GM21528 (cell line): Measurements from ENCODE around the gene NRL.
"Not testable (repeated sequence)": the region's sequence is repeated elsewhere in the genome, so short reads cannot be mapped to it uniquely, and the experiment has no call there.

ENCODE experiments used
- ATAC-seq: cut with Tn5 transposase; IDR thresholded peaks from one replicate; pipeline ENCODE4 v1.9.1; 2021; ENCODE audit warnings: mild to moderate bottlenecking, moderate library complexity; ENCODE audit not compliant: unreplicated experiment, low FRiP score

NRL gene

DNA sequence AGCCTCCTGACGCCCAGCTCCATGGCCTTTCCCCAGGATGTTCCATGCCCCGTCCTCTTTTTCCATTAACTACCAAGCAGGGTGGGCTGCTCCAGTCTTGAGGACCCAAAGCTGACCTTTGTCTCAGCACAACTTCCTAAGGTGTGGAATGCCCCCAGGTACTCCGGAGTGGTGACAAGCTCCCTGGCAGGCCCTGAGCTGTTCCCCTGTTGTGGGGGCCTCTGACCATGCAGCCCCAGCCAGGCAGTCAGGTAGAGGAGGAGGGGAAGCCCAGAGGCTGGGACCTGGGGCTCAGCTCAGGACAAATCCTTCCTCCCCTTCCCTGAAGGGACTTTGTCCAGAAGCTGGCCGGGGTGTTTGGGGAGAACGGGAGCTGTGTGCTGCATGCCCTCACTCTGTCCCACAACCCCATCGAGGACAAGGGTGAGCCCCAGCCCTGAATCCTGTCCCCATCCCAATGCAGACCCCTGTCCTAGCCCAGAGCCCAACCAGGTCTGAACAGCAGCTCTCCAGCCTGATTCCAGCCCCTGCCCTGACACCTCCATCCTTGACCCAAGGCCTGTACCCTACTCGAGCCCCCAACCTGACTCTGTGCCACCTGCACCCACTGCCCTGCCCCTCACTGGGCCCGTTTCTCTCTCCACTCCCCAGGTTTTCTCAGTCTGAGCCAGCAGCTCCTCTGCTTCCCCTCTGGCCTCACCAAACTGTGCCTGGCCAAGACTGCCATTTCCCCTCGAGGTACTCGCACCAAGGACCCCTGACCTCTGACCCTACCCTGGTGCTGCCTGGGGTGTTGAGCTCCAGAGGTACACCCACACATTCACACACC, 58.6 kb downstream of the NRL start:
- ATAC-seq, result no peak

DNA sequence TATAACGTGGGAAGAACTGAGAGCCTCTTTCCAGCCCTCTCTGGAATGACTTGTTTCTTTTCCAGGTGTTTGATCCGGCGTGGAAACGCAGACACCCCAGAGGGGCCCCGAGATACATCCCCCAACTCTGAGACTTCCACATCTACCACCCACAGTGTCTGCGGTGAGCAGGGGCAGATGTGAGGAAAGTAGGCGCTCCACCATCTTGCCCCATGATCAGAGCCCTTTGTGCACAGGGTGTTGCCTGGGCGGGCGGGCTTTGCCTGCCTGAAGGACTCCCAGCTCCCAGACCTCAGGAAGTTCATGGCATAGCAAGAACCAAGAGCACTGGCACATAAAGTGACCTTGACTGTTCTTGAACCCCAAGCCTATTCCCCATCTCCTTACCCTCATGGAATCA, 60.1 kb downstream of the NRL start:
- ATAC-seq, result no peak

DNA sequence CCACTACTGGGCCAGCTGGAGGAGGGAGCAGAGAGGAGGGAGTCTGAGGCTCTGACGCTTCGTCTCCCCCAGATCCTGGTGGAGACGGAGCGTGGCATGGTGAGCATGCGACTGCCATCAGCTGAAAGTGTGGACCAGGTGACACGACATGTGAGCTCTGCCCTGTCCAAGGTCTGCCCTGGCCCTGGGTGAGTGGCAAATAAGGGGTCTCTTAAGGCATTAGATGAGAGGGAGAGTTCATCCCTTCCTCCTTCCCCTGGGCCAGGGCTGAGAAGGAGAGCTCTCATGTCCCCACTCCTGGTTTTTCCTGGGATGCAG, 60.5 kb downstream of the NRL start:
- ATAC-seq, result no peak

DNA sequence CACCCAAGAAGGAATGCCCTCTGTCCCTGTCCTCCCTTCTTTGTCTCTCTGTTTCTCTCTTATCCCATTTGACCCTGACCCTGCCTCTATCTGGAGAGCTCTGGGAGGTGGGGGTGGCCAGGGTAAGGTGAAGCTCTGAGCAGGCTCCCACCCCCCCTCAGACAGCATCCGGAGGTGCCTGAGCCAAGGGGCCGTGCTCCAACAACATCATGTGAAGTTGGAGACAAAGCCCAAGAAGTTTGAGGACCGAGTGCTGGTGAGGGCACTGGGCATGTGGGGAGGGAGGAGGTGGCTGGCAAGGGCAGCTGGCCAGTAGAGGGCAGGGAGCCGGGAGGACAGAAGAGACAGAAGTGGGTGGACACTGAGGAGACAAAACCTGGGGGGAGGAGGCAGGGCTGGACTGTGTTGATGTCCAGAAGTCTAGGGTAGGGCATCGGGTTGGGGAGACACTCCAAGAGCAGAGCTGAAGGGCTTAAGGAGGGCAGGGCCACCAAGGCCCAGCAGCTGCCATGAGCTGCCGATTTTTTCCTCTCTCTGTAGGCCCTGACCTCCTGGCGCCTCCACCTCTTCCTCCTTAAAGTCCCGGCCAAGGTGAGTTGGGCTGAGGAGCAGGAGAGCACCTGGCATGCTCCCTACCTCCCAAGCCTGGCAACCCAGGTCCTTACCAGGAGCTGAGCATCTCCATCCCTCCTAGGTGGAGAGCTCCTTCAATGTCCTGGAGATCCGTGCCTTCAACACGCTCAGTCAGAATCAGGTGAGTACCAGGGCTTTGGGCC, 61.0 kb downstream of the NRL start:
- no peak for ATAC-seq

DNA sequence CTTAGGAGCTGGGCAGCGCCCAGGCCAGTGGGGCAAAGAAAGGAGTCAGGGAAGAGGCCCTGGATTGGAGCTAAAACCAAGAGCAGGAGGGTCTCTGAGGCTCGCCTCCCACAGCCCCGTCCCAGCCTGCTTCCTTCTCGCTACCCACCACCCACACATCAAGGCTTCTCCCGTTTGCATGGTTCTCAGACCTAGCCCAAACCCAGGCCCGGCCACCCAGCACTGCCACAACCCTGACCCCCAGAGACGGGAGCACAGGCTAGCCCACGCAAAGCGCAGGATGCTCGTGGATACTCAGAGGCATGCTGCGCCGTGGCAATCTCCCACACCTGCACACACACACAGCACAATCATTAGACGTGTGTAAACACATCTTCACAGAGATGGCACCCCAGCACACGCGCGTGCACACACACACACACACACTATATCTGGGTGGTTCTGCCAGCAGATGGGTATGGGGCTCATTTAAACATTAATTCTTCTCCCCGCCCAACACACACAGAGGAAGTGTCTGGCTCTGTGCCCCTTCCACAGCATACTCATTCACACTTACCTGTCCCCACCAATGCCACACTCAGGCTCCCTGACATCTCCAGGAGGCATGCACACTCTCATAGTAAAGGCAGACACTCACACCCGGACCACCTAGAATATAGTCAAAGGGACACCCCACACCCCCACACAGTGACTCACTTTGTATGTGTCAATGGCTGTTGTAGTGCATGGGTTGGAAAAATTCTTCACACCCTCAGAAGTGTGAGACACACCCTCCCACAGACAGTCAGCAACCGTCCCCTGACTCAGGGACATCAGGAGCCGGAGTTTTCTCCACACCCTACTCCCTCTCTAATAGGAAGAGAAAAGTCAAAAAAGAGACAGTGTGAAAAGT, 61.8 kb downstream of the NRL start:
- ATAC-seq, result no peak

DNA sequence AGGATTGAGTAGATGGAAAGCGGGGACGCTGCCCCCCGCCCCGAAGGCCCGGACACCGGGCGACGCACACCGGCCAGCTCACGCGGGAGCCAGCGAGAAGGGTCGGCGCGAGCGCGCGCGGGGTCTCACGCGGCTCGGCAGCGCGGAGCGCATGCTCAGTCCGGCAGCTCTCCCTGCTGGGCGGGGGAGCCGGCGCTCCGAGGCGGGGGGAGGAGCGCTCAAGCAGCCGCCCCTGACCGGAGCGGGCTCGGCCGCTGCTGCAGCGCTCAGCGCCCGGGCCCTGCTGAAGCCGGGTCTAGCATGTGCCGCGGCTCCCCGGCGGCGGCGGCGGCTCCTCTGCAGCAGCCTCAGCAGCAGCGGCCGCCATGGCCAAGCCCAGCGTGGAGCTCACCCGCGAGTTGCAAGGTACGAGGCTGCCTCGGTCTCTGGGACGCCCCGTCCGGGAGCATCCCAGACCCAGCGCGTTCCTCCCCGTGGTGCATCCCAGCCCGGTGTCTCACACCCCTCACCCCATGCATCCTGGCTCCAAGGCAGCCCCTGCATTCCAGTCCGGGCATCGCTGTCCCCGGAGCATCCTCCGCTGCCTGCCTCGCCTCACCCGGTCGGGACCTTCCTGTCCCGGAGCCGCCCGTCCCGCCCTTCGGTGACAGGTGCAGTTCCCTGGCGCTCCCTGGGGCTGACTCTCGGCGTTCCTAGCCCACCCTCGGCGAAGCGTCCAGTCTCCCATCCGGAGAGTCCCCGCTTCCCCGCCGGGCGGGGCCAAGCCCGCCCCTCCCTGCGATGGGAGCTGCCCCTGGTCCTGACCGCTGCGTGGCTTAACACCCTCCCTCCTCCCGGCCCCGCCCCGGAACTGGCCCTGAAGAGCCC, 62.7 kb downstream of the NRL start, which contains the start of gene CARMIL3:
Gene CARMIL3, plus strand, starts transcription at position 221 of the 867 bp plus-strand sequence. Its CDS starts 145 bp downstream, at position 366.
- peak; percentile 75 for ATAC-seq

DNA sequence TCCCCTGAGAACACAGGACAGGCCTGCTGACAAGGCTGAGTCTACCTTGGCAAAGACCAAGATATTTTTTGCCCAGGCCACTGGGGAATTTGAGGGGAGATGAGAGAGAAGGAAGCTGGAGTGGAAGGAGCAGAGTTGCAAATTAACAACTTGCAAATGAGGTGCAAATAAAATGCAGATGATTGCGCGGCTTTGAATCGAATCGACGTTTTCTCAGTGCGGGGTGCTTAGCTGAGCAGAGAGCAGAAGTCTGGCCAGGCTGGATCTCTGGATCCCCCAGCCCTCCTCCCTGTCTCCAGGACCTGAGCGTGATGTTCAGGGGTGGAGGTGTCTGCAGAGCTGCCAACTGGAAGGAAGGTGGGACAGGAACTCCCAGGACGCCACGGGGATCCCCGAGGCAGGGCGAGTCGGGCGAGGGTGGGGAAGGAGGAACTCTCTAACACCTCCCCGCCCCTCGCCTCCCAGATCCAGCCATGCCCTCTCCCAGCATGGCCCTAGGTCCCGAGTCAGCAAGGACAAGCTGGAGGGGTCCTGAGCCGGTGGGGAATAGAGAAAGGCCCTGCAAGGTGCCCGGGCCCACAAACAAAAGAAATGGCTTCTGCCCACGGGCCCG, 63.5 kb downstream of the NRL start:
- ATAC-seq, result no peak

DNA sequence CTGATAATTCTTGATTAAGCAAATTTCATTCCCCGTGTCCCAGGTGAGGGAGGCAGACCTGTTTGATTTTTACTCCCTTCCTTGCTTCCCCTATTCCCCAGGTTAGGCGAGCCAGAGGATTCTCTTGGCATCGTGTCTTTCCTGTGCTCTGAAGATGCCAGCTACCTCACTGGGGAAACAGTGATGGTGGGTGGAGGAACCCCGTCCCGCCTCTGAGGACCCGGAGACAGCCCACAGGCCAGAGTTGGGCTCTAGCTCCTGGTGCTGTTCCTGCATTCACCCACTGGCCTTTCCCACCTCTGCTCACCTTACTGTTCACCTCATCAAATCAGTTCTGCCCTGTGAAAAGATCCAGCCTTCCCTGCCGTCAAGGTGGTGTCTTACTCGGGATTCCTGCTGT, 64.0 kb downstream of the NRL start:
- ATAC-seq, result not testable (repeated sequence)

DNA sequence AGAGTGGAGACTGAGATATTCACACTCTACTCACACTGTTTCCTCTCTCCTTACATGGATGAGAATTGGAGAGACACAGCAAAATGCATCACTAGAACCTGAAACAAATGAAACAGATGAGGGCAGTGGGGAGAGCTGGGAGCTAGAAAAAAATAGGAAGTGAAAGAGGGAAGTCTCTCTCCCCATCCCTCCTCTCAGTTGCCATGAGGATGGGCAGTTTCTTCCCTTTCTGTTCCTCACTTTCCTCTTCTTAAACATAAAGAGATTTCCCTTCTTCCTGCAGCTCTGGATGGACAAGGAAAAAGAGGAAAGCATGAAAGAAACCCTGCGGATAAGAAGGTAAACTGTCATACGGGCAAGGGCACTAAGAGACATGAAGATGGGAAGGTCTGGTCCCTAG, 65.7 kb downstream of the NRL start:
- ATAC-seq, result not testable (repeated sequence)

DNA sequence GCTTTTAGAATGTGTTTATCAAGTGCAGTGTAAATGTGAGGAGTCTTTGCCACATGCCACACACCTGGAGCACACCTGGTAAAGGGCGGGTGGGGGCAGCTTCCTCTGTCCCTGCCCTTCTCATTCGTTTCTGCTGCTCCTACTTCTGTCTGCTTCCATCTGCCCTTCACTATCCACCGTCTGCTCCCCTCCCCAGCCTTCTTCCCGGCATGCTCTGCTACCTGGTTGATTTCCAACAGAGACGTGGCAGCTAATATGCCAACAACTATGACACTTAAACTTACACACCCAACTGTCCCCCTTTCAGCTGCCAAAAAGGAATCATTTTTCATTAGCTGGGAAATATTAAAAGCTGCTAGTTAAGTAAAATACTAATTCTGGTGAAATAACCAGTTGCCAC, 72.0 kb downstream of the NRL start:
- ATAC-seq, result no peak

DNA sequence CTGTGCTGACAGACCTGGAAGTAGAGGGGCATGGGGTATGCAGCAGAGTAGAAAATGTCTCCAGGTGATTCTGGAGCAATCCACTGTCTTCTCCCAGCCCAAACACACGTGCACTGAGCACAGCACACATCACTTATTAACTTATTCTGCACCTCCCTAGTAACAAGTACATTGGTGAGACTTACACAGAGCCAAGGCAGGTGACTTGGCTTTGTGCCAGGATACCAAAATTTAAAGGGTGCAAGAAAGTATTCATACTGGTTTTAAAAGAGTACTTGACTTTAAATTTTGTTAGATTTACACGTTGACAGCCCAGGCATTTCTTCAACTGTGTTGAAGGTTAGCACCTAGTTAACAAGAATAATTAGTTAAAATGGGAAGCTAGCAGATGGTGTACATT, 74.1 kb downstream of the NRL start:
- no peak for ATAC-seq

DNA sequence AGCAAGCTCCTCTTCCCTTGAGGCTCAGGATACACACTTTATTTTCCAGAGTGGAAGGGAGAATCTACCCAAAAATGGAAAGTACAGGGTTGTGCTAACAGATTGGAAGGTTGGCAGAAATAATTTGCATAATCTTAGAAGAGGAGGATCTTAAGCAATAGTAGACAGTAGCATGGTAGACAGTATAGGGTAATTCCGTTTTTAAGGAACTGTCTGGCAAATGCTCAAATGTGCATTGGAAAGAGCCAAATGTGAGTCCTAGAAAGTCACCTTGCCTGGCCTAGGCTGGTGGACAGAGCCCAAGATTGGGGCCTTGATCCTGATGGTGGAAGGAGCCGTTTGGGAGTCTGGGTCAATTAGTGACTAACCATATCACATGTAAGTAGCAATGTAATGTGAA, 76.1 kb downstream of the NRL start:
- ATAC-seq, result no peak

DNA sequence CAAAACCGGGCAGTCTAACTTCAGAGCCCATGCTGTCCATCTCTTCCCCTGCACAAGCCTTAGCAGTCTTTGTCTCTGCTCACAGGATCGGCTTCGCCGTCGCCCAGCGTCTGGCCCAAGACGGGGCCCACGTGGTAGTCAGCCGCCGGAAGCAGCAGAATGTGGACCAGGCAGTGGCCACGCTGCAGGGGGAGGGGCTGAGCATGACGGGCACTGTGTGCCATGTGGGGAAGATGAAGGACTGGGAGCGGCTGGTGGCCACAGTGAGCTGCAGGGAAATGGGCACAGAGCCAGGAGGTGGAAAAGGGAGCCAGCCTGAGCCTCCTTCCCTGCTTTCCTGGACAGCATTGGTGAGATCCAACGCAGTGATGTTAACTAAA, 77.1 kb downstream of the NRL start:
- no peak for ATAC-seq

DNA sequence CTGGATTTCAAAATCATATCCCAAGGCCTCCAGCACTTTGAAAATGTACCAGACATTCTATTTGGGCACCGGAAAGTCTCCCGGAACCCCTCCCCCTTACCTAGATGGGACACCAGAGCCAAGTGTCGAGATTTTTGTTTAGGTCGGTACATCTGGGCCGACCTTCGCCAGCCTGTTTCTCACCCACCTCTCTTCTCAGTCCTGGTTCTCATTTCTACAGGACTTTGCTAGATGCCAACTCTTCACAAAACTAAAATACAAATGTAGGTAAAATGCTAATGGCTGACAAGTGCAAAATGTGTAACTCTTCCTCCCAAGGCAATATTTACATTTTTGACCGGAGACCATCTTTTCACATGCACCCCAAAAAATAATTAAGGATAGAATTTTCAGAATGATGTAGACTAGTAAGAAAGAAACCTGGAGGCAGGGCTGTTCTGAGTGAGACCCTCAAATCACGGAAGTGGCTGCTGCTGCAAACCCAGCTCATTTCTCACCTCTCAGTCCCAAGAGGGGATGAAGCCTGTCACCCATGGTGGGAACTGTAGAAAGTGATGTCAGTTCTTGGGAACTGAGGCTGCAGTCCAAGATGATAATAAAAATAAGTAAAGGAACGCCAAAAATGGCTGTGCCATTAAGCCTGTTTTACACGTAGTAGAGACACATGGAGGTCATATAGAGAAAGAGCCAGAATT, 77.6 kb downstream of the NRL start:
- ATAC-seq, result not testable (repeated sequence)

DNA sequence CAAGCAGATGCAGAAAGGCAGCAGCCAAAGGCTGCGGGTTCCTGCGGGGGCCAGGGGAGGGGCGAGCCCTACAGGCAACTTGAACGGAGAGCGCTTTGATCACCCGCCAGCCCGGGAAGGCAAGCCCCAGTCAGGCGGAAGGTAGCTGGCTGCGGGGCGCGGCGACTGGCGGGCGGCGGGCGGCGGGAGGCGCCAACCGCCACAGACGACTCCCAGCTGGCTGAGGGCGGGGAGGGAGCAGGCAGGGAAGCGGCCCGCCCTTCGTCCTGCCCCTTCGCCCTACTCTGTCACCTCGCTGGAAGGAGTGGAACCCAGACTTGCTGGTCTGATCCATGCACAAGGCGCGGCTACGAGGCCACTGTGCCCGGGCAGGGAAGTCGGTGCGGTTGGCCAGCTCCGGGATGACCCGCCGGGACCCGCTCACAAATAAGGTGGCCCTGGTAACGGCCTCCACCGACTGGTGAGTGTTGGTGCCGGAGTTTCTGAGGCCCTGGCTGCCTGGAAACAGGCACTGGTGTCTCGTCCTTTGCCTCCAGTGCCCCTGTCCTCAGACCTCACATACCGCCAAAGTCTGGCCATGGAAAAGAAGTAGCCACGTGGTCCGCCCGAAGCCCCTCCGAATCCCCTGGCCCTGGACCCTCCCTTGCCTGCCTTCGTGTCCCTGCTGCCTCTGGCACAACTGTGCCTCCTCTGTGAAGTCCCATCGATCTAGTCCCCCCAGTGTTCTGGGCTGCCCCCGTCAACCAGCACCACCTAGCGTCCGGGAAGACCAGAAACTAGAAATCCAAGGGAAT, 78.4 kb downstream of the NRL start:
- ATAC-seq, result peak; percentile 72

DNA sequence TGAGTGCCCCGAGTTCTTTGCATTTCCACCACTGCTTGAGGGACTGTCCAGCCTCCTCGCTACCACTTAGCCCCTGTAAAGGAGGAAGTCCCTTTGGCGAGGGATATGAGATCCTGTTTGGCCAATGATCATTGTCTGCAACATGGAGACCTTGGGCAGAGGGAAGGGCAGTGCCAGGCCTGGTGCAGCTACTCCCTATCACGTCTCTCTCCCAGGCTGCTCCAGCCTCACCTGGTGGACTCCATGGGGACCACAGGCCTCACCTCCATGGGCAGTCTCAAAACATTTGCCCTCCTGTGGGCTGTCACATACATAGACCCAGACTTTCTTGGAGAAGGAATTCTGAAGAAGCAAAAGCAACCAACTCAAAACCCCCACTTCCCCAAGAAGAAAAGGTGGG, 79.0 kb downstream of the NRL start:
- ATAC-seq, result peak; percentile 16

DNA sequence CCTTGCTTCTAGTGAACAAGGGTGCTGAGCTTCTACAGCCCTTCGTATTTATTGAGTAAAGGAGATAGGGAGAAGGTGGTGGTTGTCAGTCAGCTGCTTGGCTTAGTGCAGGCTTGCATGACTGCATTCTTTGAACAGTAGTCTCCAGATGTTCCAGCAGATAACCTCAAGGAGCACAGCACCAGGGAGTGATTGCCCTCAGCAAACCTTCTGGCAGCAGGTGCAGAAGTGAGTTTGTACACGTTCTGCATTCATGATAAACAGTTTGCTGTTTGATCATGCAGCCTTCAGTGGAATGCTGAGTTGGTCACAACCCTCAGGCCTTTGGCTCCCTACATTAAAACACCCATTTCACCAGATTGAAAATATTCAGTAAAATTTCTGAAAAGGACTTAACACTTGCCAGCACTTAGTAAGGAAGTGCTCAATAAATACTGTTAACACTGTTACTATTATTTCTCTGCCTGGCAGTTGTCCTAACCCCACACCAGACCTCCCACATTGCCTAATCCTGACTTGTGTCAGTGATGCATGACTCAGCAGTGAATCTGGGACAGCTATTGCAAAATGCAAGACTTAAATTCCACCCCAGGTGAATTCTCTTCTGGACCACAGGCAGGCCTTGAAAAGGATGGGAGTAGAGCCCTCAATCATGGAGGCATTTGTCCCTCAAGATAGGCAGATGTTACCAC, 81.9 kb downstream of the NRL start:
- no peak for ATAC-seq

DNA sequence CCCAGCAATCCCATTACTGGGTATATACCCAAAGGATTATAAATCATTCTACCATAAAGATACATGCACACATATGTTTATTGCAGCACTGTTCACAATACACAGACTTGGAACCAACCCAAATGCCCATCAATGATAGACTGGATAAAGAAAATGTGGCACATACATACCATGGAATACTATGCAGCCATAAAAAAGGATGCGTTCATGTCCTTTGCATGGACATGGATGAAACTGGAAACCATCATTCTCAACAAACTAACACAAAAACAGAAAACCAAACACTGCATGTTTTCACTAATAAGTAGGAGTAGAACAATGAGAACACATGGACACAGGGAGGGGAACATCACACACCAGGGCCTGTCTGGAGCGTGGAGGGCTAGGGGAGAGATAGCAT, 83.4 kb downstream of the NRL start:
- ATAC-seq, result not testable (repeated sequence)
